Lower leg skin (tissue), 3 donors: ENCODE results near the gene MSANTD2.

ENCODE experiments used
- POLR2A ChIP-seq, 2 donors: fragments of 450-650 bp; IDR thresholded peaks; one replicate each; pipeline ENCODE4 v1.6.1; 2016 to 2017; ENCODE audit warnings: antibody characterized with exemption in 2 of 2, mild to moderate bottlenecking in 1 of 2, moderate library complexity in 1 of 2
- TF ChIP-seq, protein P1 (sequence below), 3 donors: fragments of 450-650 bp; IDR thresholded peaks; one replicate each; pipeline ENCODE4 v1.5.1; 2016; ENCODE audit warnings: antibody characterized with exemption in 3 of 3, mild to moderate bottlenecking in 3 of 3, moderate library complexity in 2 of 3

DNA sequence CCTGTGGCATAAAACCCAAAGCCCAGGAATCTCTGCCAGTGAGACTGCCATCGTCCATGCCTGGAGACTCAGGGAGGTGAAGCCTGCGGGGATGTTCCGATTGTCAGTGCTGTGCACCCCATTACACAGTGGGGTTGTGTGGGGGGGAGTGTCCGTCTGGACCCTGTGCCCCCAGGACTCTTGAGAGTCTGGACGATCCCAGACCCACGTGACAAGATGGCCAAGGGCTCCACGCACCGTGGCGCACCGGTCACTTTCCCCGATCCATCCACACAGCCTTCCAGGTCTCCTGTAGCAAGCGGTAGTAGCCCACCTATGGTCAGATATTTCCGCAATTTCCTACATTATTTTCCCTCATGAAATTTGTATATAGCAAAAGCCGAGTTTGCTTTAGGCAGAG is 81.4 kb downstream of the MSANTD2 start:
- TF ChIP-seq, protein P1, sequence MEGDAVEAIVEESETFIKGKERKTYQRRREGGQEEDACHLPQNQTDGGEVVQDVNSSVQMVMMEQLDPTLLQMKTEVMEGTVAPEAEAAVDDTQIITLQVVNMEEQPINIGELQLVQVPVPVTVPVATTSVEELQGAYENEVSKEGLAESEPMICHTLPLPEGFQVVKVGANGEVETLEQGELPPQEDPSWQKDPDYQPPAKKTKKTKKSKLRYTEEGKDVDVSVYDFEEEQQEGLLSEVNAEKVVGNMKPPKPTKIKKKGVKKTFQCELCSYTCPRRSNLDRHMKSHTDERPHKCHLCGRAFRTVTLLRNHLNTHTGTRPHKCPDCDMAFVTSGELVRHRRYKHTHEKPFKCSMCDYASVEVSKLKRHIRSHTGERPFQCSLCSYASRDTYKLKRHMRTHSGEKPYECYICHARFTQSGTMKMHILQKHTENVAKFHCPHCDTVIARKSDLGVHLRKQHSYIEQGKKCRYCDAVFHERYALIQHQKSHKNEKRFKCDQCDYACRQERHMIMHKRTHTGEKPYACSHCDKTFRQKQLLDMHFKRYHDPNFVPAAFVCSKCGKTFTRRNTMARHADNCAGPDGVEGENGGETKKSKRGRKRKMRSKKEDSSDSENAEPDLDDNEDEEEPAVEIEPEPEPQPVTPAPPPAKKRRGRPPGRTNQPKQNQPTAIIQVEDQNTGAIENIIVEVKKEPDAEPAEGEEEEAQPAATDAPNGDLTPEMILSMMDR (IDR thresholded peaks at IDR 0.05): no peak
- no peak for TF ChIP-seq POLR2A (IDR thresholded peaks at IDR 0.05)
